Measurements from ENCODE around the gene PIGL. TPM values are rescaled to one million over a fixed set of nuclear protein-coding genes. Genes with fewer than 3 reads are reported as not detected.

PIGL gene
- total RNA-seq, result 100 to 1,000 TPM in 1 of 2 donors, 10 to 100 TPM in 1; 34.5 to 109 TPM

DNA sequence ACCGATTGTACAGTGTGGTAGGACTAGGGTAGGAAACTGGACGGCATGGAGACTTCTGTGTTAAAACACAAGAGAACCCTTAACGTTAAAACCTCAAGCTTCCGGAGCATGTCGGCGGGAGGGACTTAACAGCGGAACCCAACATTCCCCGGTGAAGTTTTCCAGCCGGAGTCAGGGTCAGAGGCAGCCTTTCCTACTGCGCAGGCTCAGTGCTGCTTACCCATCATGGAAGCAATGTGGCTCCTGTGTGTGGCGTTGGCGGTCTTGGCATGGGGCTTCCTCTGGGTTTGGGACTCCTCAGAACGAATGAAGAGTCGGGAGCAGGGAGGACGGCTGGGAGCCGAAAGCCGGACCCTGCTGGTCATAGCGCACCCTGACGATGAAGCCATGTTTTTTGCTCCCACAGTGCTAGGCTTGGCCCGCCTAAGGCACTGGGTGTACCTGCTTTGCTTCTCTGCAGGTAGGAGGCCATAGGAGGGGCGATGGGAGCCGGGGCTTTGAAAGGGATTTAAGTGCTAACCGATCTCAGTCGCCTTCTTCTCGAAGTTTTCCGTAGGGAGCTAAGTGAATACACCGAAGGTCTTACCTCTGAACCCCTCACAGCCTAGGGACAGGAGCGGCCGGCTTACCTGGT lies at the start of gene PIGL:
Gene PIGL, plus strand, starts transcription at position 209 of the 634 bp plus-strand sequence. Its CDS starts 17 bp downstream, at position 226.
- peaks cover 42% of the 10 kb centered on the region for H3K4me1 ChIP-seq
- WGBS, 2 donors, result 0 to 1% methylated on average over 14 to 29 of the region's 29 CpGs
- H3K4me3 ChIP-seq, result peak within 1 kb of the TSS; percentile 67 to 90
- peak within 1 kb of the TSS; percentile 77 to 96 (median 94) for H3K27ac ChIP-seq
- H3K27me3 ChIP-seq, result no peaks in the 10 kb centered on the region
- no peaks in the 10 kb centered on the region for H3K36me3 ChIP-seq (replicated peaks in 1 of 2; ENCODE audit: insufficient read depth in 1 of 2, low read depth in 2 of 2)
- peak in 2 of 3 donors; percentile 62 to 72 for TF ChIP-seq POLR2A (IDR thresholded peaks at IDR 0.05)
- TF ChIP-seq, protein P1, sequence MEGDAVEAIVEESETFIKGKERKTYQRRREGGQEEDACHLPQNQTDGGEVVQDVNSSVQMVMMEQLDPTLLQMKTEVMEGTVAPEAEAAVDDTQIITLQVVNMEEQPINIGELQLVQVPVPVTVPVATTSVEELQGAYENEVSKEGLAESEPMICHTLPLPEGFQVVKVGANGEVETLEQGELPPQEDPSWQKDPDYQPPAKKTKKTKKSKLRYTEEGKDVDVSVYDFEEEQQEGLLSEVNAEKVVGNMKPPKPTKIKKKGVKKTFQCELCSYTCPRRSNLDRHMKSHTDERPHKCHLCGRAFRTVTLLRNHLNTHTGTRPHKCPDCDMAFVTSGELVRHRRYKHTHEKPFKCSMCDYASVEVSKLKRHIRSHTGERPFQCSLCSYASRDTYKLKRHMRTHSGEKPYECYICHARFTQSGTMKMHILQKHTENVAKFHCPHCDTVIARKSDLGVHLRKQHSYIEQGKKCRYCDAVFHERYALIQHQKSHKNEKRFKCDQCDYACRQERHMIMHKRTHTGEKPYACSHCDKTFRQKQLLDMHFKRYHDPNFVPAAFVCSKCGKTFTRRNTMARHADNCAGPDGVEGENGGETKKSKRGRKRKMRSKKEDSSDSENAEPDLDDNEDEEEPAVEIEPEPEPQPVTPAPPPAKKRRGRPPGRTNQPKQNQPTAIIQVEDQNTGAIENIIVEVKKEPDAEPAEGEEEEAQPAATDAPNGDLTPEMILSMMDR (IDR thresholded peaks at IDR 0.05), result peak in 1 of 7 experiments; percentile 14
- peak; percentile 89 to 93 (median 92) for DNase-seq
- ATAC-seq, result peak; percentile 70
- H3K9me3 ChIP-seq, result no peaks in the 10 kb centered on the region
- intact Hi-C loops (cut with DNase I), result no loop called here

- no peak for TF ChIP-seq POLR2A (IDR thresholded peaks at IDR 0.05)
- TF ChIP-seq, protein P1 (IDR thresholded peaks at IDR 0.05), result no peak
- 46 to 54% methylated on average over 7 of the region's 7 CpGs for WGBS, 2 donors
- peaks cover 14% of the 10 kb centered on the region for H3K4me1 ChIP-seq
- H3K27ac ChIP-seq, result peak overlapping the region in 2 of 4 donors; percentile 14 to 28
- peaks cover 0 to 2% of the 10 kb centered on the region in 2 donors for H3K36me3 ChIP-seq (replicated peaks in 1 of 2; ENCODE audit: insufficient read depth in 1 of 2, low read depth in 2 of 2)
- ATAC-seq (no peak), DNase-seq (peak; percentile 19 to 57 (median 39))
- H3K27me3 ChIP-seq, result no peaks in the 10 kb centered on the region
- H3K4me3 ChIP-seq, result no peak overlapping the region
- intact Hi-C loops (cut with DNase I), result no loop called here
- H3K9me3 ChIP-seq, result no peaks in the 10 kb centered on the region
Observed at GRCh38 chr17:16171613-16172012, 45.4 kb upstream of the PIGL start.

DNA sequence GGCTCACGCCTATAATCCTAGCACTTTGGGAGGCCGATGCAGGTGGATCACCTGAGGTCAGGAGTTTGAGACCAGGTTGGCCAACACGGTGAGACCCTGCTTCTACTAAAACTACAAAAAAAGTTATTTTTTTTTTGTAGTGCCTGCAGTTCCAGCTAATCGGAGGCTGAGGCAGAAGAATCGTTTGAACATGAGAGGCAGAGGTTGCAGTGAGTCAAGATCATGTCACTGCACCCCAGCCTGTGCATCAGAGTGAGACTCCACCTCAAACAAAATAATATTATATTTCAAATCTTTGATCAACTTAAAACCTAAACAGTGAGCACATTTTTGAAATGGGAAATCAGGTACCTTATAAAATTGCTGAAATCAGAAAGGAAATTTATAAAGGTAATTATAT lies 38.2 kb upstream of the PIGL start:
- 92 to 98% methylated on average over 5 of the region's 5 CpGs for WGBS, 2 donors

DNA sequence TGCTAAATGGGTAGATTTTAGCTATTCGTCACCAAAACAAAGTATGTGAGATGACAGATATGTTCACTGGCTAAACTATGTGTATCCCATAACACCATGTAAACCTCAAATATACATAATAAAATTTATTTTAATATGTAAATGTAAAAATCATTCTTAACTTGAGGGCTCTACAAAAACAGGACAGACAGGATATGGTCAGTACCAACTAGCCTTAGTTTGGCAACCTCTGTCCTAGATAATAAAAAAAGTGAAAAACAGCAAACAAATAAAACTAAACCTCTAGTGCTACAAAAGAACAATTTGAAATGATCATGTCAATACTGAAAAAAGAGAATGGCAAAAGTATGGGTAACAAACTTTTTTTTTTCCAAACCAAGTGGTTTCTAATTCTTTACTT lies 35.4 kb upstream of the PIGL start:
- DNase-seq (no peak), ATAC-seq (no peak)
- WGBS, 2 donors, result 94 to 96% methylated on average over 1 of the region's 1 CpG
- Histone ChIP-seq H3K4me3 (no peak overlapping the region), H3K9me3 (no peaks in the 10 kb centered on the region), H3K36me3 (replicated peaks in 1 of 2; ENCODE audit: insufficient read depth in 1 of 2, low read depth in 2 of 2) (peaks cover 0 to 2% of the 10 kb centered on the region in 2 donors), H3K27me3 (no peaks in the 10 kb centered on the region), H3K27ac (no peak overlapping the region), H3K4me1 (peaks cover 4% of the 10 kb centered on the region)
- intact Hi-C loops (cut with DNase I), result no loop called here
- TF ChIP-seq, protein P1 (IDR thresholded peaks at IDR 0.05), result no peak
- TF ChIP-seq POLR2A (IDR thresholded peaks at IDR 0.05), result no peak

More for the DNA sequence above, 38.2 kb upstream of the PIGL start:
- TF ChIP-seq, protein P1 (IDR thresholded peaks at IDR 0.05), result no peak
- TF ChIP-seq POLR2A (IDR thresholded peaks at IDR 0.05), result no peak
- Histone ChIP-seq H3K9me3 (no peaks in the 10 kb centered on the region), H3K4me3 (no peak overlapping the region), H3K36me3 (replicated peaks in 1 of 2; ENCODE audit: insufficient read depth in 1 of 2, low read depth in 2 of 2) (no peaks in the 10 kb centered on the region), H3K27ac (no peak overlapping the region), H3K4me1 (peaks cover 4% of the 10 kb centered on the region), H3K27me3 (no peaks in the 10 kb centered on the region)
- intact Hi-C loops (cut with DNase I), result no loop called here
- ATAC-seq (no peak), DNase-seq (no peak)

DNA sequence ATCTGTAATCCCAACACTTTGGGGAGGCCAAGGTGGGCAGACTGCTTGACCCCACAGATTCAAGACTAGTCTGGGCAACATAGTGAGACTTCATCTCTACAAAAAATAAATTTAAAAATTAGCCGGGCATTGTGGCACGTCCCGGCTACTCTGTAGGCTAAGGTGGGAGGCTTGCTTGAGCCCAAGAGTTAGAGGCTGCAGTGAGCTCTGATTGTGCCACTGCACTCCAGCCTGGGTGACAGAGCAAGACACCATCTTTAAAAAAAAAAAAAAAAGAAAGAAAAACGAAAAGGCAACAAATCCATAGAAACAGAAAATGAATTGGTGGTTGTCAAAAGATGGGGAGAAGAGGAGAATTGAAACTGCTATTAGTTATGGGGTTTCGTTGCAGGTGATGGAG lies 29.4 kb upstream of the PIGL start:
- Histone ChIP-seq H3K36me3 (replicated peaks in 1 of 2; ENCODE audit: insufficient read depth in 1 of 2, low read depth in 2 of 2) (peaks cover 0 to 2% of the 10 kb centered on the region in 2 donors), H3K27ac (no peak overlapping the region), H3K4me1 (no peaks in the 10 kb centered on the region), H3K27me3 (no peaks in the 10 kb centered on the region), H3K4me3 (no peak overlapping the region), H3K9me3 (no peaks in the 10 kb centered on the region)
- WGBS, 2 donors, result 77 to 82% methylated on average over 5 of the region's 5 CpGs
- no peak for ATAC-seq
- TF ChIP-seq, protein P1 (IDR thresholded peaks at IDR 0.05), result no peak
- no peak for TF ChIP-seq POLR2A (IDR thresholded peaks at IDR 0.05)
- intact Hi-C loops (cut with DNase I), result no loop called here
- DNase-seq, result no peak

All from body of pancreas (tissue), 4 donors.